ENCODE measurements around the gene RRAD.

DNA sequence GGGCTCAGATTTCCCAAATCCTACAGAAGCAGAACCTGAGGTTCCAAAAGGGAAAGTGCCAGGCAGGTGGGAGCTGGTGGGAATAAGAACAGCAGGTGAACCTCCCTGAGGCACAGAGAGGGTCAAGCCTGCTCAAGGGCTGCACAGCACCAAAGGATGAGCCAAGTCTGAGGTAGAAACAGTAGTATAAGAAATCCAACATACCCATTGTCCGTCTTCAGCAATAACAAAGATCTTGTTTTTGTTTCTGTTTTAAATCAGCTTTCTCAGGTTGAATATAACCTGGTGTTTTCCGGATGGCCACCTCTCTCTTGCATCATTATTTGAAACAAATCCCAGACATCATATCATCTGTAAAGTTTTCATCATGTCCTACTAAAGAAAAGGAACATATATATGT lies 25.1 kb upstream of the RRAD start:
- TF ChIP-seq, protein P1, sequence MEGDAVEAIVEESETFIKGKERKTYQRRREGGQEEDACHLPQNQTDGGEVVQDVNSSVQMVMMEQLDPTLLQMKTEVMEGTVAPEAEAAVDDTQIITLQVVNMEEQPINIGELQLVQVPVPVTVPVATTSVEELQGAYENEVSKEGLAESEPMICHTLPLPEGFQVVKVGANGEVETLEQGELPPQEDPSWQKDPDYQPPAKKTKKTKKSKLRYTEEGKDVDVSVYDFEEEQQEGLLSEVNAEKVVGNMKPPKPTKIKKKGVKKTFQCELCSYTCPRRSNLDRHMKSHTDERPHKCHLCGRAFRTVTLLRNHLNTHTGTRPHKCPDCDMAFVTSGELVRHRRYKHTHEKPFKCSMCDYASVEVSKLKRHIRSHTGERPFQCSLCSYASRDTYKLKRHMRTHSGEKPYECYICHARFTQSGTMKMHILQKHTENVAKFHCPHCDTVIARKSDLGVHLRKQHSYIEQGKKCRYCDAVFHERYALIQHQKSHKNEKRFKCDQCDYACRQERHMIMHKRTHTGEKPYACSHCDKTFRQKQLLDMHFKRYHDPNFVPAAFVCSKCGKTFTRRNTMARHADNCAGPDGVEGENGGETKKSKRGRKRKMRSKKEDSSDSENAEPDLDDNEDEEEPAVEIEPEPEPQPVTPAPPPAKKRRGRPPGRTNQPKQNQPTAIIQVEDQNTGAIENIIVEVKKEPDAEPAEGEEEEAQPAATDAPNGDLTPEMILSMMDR (IDR thresholded peaks at IDR 0.05; ENCODE audit: insufficient read depth, low read depth, low read length), result no peak
- no peak for TF ChIP-seq EZH2 (IDR thresholded peaks at IDR 0.05; ENCODE audit: insufficient read depth, low read length)

Measured in astrocyte (in vitro differentiated cells and primary cell).